Smooth muscle cell (in vitro differentiated cells): ENCODE measurements around the gene ST7L. TPM values are rescaled to one million over a fixed set of nuclear protein-coding genes. Genes with fewer than 3 reads are reported as not detected.

ENCODE experiments used
- DNase-seq: peaks from one replicate; lab custom pipeline; 2025; ENCODE audit not compliant: unreplicated experiment; lab: John Stamatoyannopoulos, UW
- H2AFZ ChIP-seq: fragments of 200-600 bp; sonication (generic); 2 replicates; pipeline ENCODE4 v1.6.0; 2016; ENCODE audit warnings: antibody characterized with exemption, low read depth, mild to moderate bottlenecking
- H3F3A ChIP-seq: fragments of 200-600 bp; sonication (generic); 2 replicates; pipeline ENCODE4 v1.6.0; 2017; ENCODE audit warnings: antibody characterized with exemption, low read depth
- H3K27ac ChIP-seq: fragments of 200-600 bp; sonication (generic); 2 replicates; pipeline ENCODE4 v1.5.1; 2016; ENCODE audit warnings: low read depth, mild to moderate bottlenecking
- H3K27me3 ChIP-seq: fragments of 200-600 bp; sonication (generic); 2 replicates; pipeline ENCODE4 v1.6.1; 2016; ENCODE audit warnings: low read depth, mild to moderate bottlenecking
- H3K36me3 ChIP-seq: fragments of 200-600 bp; sonication (generic); 2 replicates; pipeline ENCODE4 v1.5.1; 2016; ENCODE audit warnings: low read depth
- H3K4me1 ChIP-seq: fragments of 200-600 bp; sonication (generic); 2 replicates; pipeline ENCODE4 v1.5.1; 2016; ENCODE audit warnings: low read depth
- H3K4me2 ChIP-seq: fragments of 200-600 bp; sonication (generic); 2 replicates; pipeline ENCODE4 v1.6.0; 2016; ENCODE audit warnings: mild to moderate bottlenecking
- H3K4me3 ChIP-seq: fragments of 200-600 bp; sonication (generic); 2 replicates; pipeline ENCODE4 v1.5.1; 2016; ENCODE audit warnings: mild to moderate bottlenecking
- H3K79me2 ChIP-seq: fragments of 200-600 bp; sonication (generic); 2 replicates; pipeline ENCODE4 v1.6.0; 2016; ENCODE audit warnings: low read depth, mild to moderate bottlenecking
- H3K9ac ChIP-seq: fragments of 200-600 bp; sonication (generic); 2 replicates; pipeline ENCODE4 v1.6.0; 2016; ENCODE audit warnings: low read depth
- H3K9me3 ChIP-seq: fragments of 200-600 bp; sonication (generic); replicated peaks from 2 replicates; pipeline ENCODE4 v1.5.1; 2016; ENCODE audit warnings: low read depth
- H4K20me1 ChIP-seq: fragments of 200-600 bp; sonication (generic); 2 replicates; pipeline ENCODE4 v1.6.0; 2016; ENCODE audit warnings: low read depth
- WGBS: methylation state at CpG from one replicate; pipeline ENCODE4 v1.1.7; 2016; ENCODE audit warnings: low lambda C conversion rate; 5-methylcytosine and 5-hydroxymethylcytosine counted together
- polyA plus RNA-seq: library from polyadenylated mRNA; unstranded; fragments of >200 nt; fragmentation: Nextera tagmentation; extraction: Ambion mirVana; gene quantifications from 2 replicates; pipeline ENCODE4 v1.2.1, GENCODE V29; 2016
- total RNA-seq: library from RNA; depleted of rRNA; stranded (reverse); fragments of >200 nt; gene quantifications from 2 replicates; pipeline ENCODE4 v1.2.3, GENCODE V29; 2014
- TF ChIP-seq, protein P1 (sequence below): fragments of 200-600 bp; sonication (generic); IDR thresholded peaks from 2 replicates; pipeline ENCODE4 v1.5.1; 2017; ENCODE audit warnings: borderline replicate concordance, mild to moderate bottlenecking, antibody characterized with exemption; ENCODE audit not compliant: insufficient read depth, poor library complexity, severe bottlenecking

Gene ST7L
- total and polyA plus RNA-seq, 2 experiments from 2014 or later: 11.8 to 28.0 TPM

DNA sequence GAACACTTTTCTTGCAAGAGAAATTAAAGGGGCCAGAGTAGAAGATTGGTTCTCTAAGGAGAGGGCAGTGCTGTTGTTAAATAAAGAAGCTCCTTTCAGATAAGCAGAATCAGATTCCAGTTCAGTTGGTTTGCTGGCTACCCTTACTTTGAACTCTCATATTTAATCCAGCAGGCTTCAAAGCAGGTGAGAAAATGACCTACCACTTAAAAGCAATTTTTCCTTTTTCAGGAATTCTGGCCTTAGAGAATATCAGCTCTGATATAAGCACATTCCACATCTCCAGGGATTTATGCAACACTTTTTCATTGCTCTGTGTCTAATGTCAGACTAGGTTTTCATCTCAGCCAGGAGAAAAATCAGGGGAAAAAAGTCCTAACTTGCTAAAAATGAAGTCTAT lies 81.5 kb downstream of the ST7L start:
- Histone ChIP-seq H3K4me3 (no peak overlapping the region), H3K27me3 (no peaks in the 10 kb centered on the region), H3K27ac (peak overlapping the region; percentile 44), H3K79me2 (no peaks in the 10 kb centered on the region), H3K4me2 (peak overlapping the region; percentile 55), H4K20me1 (no peaks in the 10 kb centered on the region), H3K36me3 (no peaks in the 10 kb centered on the region), H3K4me1 (peaks cover 17% of the 10 kb centered on the region), H3K9me3 (no peaks in the 10 kb centered on the region), H3F3A (peaks cover 9% of the 10 kb centered on the region), H3K9ac (no peak overlapping the region), H2AFZ (no peak overlapping the region)
- TF ChIP-seq, protein P1, sequence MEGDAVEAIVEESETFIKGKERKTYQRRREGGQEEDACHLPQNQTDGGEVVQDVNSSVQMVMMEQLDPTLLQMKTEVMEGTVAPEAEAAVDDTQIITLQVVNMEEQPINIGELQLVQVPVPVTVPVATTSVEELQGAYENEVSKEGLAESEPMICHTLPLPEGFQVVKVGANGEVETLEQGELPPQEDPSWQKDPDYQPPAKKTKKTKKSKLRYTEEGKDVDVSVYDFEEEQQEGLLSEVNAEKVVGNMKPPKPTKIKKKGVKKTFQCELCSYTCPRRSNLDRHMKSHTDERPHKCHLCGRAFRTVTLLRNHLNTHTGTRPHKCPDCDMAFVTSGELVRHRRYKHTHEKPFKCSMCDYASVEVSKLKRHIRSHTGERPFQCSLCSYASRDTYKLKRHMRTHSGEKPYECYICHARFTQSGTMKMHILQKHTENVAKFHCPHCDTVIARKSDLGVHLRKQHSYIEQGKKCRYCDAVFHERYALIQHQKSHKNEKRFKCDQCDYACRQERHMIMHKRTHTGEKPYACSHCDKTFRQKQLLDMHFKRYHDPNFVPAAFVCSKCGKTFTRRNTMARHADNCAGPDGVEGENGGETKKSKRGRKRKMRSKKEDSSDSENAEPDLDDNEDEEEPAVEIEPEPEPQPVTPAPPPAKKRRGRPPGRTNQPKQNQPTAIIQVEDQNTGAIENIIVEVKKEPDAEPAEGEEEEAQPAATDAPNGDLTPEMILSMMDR: no peak
- no peak for DNase-seq

DNA sequence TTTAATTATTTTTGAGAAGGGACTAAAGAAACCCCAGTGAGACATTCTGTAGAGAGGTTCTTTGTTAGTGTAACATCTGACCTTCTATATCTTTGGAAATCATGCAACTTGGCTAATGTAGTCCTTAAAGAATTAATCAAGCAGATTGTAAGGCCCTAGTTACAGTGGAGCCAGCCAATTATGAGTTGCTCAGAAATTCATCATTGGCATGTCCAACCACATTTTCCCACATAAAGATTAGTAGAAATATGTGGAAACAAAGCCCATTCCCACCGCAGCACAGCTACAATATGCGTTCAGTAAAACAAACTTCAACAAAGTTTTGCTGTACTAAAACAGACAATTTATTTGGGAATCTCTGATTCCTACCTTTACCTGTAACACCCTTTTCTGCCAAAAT lies 82.4 kb downstream of the ST7L start:
- H3K9ac ChIP-seq: no peak overlapping the region
- no peak overlapping the region for H2AFZ ChIP-seq
- no peaks in the 10 kb centered on the region for H4K20me1 ChIP-seq
- no peaks in the 10 kb centered on the region for H3K27me3 ChIP-seq
- H3K4me3 ChIP-seq: no peak overlapping the region
- H3K36me3 ChIP-seq: no peaks in the 10 kb centered on the region
- DNase-seq: no peak
- 44% methylated on average over 2 of the region's 2 CpGs for WGBS
- H3K27ac ChIP-seq: peak overlapping the region; percentile 44
- no peaks in the 10 kb centered on the region for H3K9me3 ChIP-seq
- peak overlapping the region; percentile 55 for H3K4me2 ChIP-seq
- TF ChIP-seq, protein P1: no peak
- peaks cover 9% of the 10 kb centered on the region for H3F3A ChIP-seq
- H3K79me2 ChIP-seq: no peaks in the 10 kb centered on the region
- peaks cover 17% of the 10 kb centered on the region for H3K4me1 ChIP-seq

DNA sequence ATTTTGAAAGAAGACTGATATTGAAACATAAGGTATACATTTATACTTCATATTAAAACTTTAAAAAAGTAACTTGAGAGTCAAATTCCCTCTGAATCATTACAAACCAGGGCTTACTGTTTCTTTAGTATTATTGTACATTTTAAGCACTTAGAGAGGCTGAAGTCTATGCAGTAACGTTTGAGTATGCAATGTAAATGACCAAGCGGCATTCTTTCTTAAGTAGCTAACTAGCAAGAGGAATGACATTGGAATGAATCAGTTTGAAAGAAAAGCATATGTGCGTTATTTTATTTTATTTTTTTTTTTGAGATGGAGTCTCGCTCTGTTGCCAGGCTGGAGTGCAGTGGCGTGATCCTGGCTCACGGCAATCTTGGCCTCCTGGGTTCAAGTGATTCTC lies 85.9 kb downstream of the ST7L start:
- H3K4me1 ChIP-seq: peaks cover 21% of the 10 kb centered on the region
- no peaks in the 10 kb centered on the region for H4K20me1 ChIP-seq
- H3K4me2 ChIP-seq: peak overlapping the region; percentile 61
- no peak overlapping the region for H2AFZ ChIP-seq
- no peaks in the 10 kb centered on the region for H3K79me2 ChIP-seq
- no peak overlapping the region for H3K4me3 ChIP-seq
- DNase-seq: no peak
- no peaks in the 10 kb centered on the region for H3K27me3 ChIP-seq
- no peaks in the 10 kb centered on the region for H3K9me3 ChIP-seq
- TF ChIP-seq, protein P1: no peak
- H3F3A ChIP-seq: peaks cover 12% of the 10 kb centered on the region
- no peaks in the 10 kb centered on the region for H3K36me3 ChIP-seq
- peak overlapping the region; percentile 66 for H3K27ac ChIP-seq
- no peak overlapping the region for H3K9ac ChIP-seq
- WGBS: 68% methylated on average over 6 of the region's 6 CpGs

DNA sequence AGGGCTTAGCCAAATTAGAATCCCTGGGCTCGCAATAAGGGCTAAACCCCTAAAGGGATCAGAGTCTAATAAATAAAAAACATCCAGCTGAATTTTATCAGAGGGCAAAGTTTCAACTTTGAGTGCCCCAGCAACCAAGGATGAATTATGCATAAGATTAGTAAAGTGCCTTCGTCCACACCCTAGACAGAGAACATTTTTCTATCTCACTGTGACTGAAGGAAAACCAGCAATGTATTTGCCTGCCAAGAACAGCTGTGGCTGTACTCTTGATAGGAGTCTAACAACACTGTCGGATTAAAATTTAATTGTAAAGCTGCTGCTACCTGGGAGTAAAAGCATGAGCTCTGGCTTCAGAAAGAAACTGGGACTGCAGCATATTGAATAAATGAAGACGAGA lies 86.9 kb downstream of the ST7L start:
- 93% methylated on average over 4 of the region's 4 CpGs for whole genome bisulfite sequencing

More for the DNA sequence above, 86.9 kb downstream of the ST7L start:
- TF ChIP-seq, protein P1: no peak
- Histone ChIP-seq H4K20me1 (no peaks in the 10 kb centered on the region), H3K79me2 (no peaks in the 10 kb centered on the region), H3K4me2 (no peak overlapping the region), H3K27ac (no peak overlapping the region), H3K36me3 (no peaks in the 10 kb centered on the region), H2AFZ (no peak overlapping the region), H3K27me3 (no peaks in the 10 kb centered on the region), H3K4me3 (no peak overlapping the region), H3K9me3 (no peaks in the 10 kb centered on the region), H3K9ac (no peak overlapping the region), H3K4me1 (peaks cover 28% of the 10 kb centered on the region), H3F3A (peaks cover 11% of the 10 kb centered on the region)
- DNase-seq: no peak
